Thyroid gland (tissue), 4 donors: ENCODE results near the gene ZNRF1.

ENCODE experiments used
- CTCF ChIP-seq, 6 experiments: fragments of 200-600 bp in 3 of 6; fragments of 450-650 bp in 3 of 6; sonication (generic) in 3 of 6; IDR thresholded peaks; one replicate each; pipeline ENCODE4 v1.5.1; 2016 to 2019; ENCODE audit warnings: antibody characterized with exemption in 6 of 6, mild to moderate bottlenecking in 2 of 6, inconsistent platforms in 1 of 6, moderate library complexity in 1 of 6
- POLR2A ChIP-seq, 2 donors: fragments of 450-650 bp; IDR thresholded peaks; one replicate each; pipeline ENCODE4 v1.6.1; 2017; ENCODE audit warnings: antibody characterized with exemption in 2 of 2, mild to moderate bottlenecking in 2 of 2, moderate library complexity in 1 of 2

GRCh38 chr16:74951681-74952080 lies 47.1 kb upstream of the ZNRF1 start:
- TF ChIP-seq POLR2A (IDR thresholded peaks at IDR 0.05), result no peak
- peak in 1 of 6 experiments; percentile 11 for TF ChIP-seq CTCF (IDR thresholded peaks at IDR 0.05)
